ENCODE measurements around the gene APOL1. TPM values are rescaled to one million over a fixed set of nuclear protein-coding genes. Genes with fewer than 3 reads are reported as not detected.
"Not testable (repeated sequence)": the region's sequence is repeated elsewhere in the genome, so short reads cannot be mapped to it uniquely, and the experiment has no call there.

The APOL1 gene
- polyA plus RNA-seq, 1 of the 3 experiments (the other 2 are of a cell fraction) = 0.56 TPM

GRCh38 chr22:36289406-36289870 is 36.5 kb downstream of the APOL1 start:
- Histone ChIP-seq H2AFZ (ENCODE audit: low read depth) (no peak overlapping the region), H3K4me3 (ENCODE audit: low read depth in 2 of 2, low read length in 1 of 2) (no peak overlapping the region), H3K27ac (ENCODE audit: low read depth in 2 of 2, low read length in 1 of 2) (no peak overlapping the region), H3K4me1 (ENCODE audit: control insufficient read depth in 1 of 2, insufficient read depth in 2 of 2, low read depth in 1 of 2, low read length in 1 of 2) (no peaks in the 10 kb centered on the region; a peak in 1 of 4 replicates), H3K36me3 (replicated peaks in 1 of 2; ENCODE audit: control insufficient read depth in 1 of 2, insufficient read depth in 2 of 2, low read length in 1 of 2) (peaks cover 70 to 83% of the 10 kb centered on the region in 2 experiments), H3K4me2 (no peak overlapping the region), H3K27me3 (ENCODE audit: insufficient read depth) (no peaks in the 10 kb centered on the region), H3K79me2 (ENCODE audit: insufficient read depth) (peaks cover 39% of the 10 kb centered on the region; the same call in 1 of the 2 replicates), H4K20me1 (ENCODE audit: insufficient read depth) (peaks cover 76% of the 10 kb centered on the region), H3F3A (replicated peaks; ENCODE audit: insufficient read depth) (peaks cover 49% of the 10 kb centered on the region), H3K9ac (no peak overlapping the region), H3K9me2 (no peaks in the 10 kb centered on the region), H3K9me3 (no peaks in the 10 kb centered on the region)
- POLR2A ChIA-PET = no interaction called here
- WGBS (ENCODE audit: low lambda C conversion rate) = 97% methylated on average over 5 of the region's 7 CpGs
- CTCF ChIA-PET = interaction anchor here (1.2 to 9.9 kb wide), 3 partner anchors 9 to 181 kb away, joined by 5 to 113 read pairs (median 7); no protein-coding TSS in a partner anchor
- no peak for TF ChIP-seq USF1 (IDR thresholded peaks at IDR 0.05; ENCODE audit: borderline replicate concordance, low read depth)
- no peak for TF ChIP-seq EZH2phosphoT487 (IDR thresholded peaks at IDR 0.05; ENCODE audit: borderline replicate concordance, low read depth)
- no peak for TF ChIP-seq CTCF (IDR thresholded peaks at IDR 0.05)
- TF ChIP-seq SMC3 (IDR thresholded peaks at IDR 0.05; ENCODE audit: low read depth, low read length) = no peak
- no peak for TF ChIP-seq POLR2AphosphoS5 (IDR thresholded peaks at IDR 0.05; ENCODE audit: low read depth, low read length)
- TF ChIP-seq ELF1 (IDR thresholded peaks at IDR 0.05) = no peak
- no peak for TF ChIP-seq PBX3 (IDR thresholded peaks at IDR 0.05)
- TF ChIP-seq NFIC (IDR thresholded peaks at IDR 0.05; ENCODE audit: borderline replicate concordance) = no peak
- no peak for DNase-seq

- H3K9ac ChIP-seq; H3K9me3 ChIP-seq; H3K27me3 ChIP-seq (ENCODE audit: insufficient read depth); H3K4me2 ChIP-seq; H2AFZ ChIP-seq (ENCODE audit: low read depth); H3K4me3 ChIP-seq (ENCODE audit: low read depth in 2 of 2, low read length in 1 of 2); H3K4me1 ChIP-seq (ENCODE audit: control insufficient read depth in 1 of 2, insufficient read depth in 2 of 2, low read depth in 1 of 2, low read length in 1 of 2); POLR2A ChIA-PET; H3K9me2 ChIP-seq; H3K27ac ChIP-seq (ENCODE audit: low read depth in 2 of 2, low read length in 1 of 2); DNase-seq: not testable (repeated sequence)
- CTCF ChIA-PET = interaction anchor here (9.9 kb wide), 1 partner anchor 9 kb away, joined by 113 read pairs; no protein-coding TSS in a partner anchor
- WGBS (ENCODE audit: low lambda C conversion rate) = 95% methylated on average over 11 of the region's 11 CpGs
- Histone ChIP-seq H3F3A (replicated peaks; ENCODE audit: insufficient read depth) (peaks cover 49% of the 10 kb centered on the region), H4K20me1 (ENCODE audit: insufficient read depth) (peaks cover 76% of the 10 kb centered on the region), H3K79me2 (ENCODE audit: insufficient read depth) (peaks cover 43% of the 10 kb centered on the region; the same call in 1 of the 2 replicates), H3K36me3 (replicated peaks in 1 of 2; ENCODE audit: control insufficient read depth in 1 of 2, insufficient read depth in 2 of 2, low read length in 1 of 2) (peaks cover 70 to 83% of the 10 kb centered on the region in 2 experiments)
Observed at GRCh38 chr22:36289948-36290371, 37.0 kb downstream of the APOL1 start.

DNA sequence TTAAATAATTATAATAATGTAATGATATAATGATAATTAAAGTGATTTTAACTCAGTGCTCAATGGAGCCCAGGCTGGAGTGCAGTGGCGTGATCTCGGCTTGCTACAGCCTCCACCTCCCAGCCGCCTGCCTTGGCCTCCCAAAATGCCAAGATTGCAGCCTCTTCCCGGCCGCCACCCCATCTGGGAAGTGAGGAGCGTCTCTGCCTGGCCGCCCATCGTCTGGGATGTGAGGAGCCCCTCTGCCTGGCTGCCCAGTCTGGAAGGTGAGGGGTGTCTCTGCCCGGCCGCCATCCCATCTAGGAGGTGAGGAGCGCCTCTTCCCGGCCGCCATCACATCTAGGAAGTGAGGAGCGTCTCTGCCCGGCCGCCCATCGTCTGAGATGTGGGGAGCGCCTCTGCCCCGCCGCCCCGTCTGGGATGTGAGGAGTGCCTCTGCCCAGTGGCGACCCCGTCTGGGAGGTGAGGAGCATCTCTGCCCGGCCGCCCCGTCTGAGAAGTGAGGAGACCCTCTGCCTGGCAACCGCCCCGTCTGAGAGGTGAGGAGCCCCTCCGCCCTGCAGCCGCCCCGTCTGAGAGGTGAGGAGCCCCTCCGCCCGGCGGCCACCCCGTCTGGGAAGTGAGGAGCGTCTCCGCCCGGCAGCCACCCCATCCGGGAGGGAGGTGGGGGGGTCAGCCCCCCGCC is 37.6 kb downstream of the APOL1 start:
- 87% methylated on average over 10 of the region's 40 CpGs for WGBS (ENCODE audit: low lambda C conversion rate)
- POLR2A ChIA-PET; H2AFZ ChIP-seq (ENCODE audit: low read depth); H3K9ac ChIP-seq; CTCF ChIA-PET; H3K4me1 ChIP-seq (ENCODE audit: control insufficient read depth in 1 of 2, insufficient read depth in 2 of 2, low read depth in 1 of 2, low read length in 1 of 2); H3K27ac ChIP-seq (ENCODE audit: low read depth in 2 of 2, low read length in 1 of 2); H3K4me3 ChIP-seq (ENCODE audit: low read depth in 2 of 2, low read length in 1 of 2); H3K9me2 ChIP-seq; H3K27me3 ChIP-seq (ENCODE audit: insufficient read depth); DNase-seq; H3K4me2 ChIP-seq; H3K9me3 ChIP-seq: not testable (repeated sequence)
- Histone ChIP-seq H3K36me3 (replicated peaks in 1 of 2; ENCODE audit: control insufficient read depth in 1 of 2, insufficient read depth in 2 of 2, low read length in 1 of 2) (peaks cover 70 to 83% of the 10 kb centered on the region in 2 experiments), H4K20me1 (ENCODE audit: insufficient read depth) (peaks cover 76% of the 10 kb centered on the region), H3K79me2 (ENCODE audit: insufficient read depth) (peaks cover 49% of the 10 kb centered on the region), H3F3A (replicated peaks; ENCODE audit: insufficient read depth) (peaks cover 50% of the 10 kb centered on the region)
